ENCODE data around the gene TSPAN33.

Gene TSPAN33

DNA sequence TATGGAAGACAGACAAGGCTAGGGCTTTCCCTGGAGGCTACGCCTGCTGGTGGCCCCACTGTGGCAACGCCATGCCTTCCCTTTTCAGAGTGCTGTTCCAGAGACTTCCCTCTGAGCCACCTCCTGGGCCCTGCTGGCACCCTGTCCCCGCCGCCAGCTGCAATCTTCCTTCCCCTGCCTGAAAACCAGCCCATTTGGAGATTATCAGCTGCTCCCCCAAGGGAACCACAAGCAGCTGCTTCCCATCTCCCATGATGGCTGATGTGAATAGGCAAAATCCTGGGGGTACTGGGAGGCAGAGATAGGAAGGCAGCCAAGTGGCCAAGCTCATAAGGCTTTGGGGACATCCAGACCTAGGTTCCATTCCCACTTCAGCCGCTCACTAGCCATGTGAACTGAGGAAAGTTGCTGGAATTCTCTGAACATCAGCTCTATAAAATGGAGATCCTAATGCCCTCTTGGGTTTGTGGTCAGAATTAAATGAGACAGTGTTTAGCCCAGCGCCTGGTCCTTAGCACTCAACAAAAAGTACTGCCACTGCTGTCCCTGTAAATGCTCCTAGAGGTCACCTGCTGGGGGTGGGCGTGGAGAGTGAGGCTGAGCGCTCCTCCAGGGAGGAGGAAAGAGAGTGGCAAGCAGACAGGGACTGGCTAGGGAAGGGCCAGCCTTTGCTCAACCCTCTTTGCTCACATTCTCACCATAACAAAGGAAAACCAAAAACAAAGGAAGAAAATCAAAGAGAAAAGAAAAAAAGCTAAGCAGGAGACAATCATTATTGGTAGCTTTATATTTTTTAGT, 5.9 kb downstream of the TSPAN33 start:
- H3K4me3 ChIP-seq (ENCODE audit: low read length) = no peak overlapping the region
- TF ChIP-seq ZNF274 (IDR thresholded peaks at IDR 0.05; ENCODE audit: low read depth, low read length) = no peak

GRCh38 chr7:129157651-129158050, 13.1 kb downstream of the TSPAN33 start:
- no peak for TF ChIP-seq ZNF274 (IDR thresholded peaks at IDR 0.05; ENCODE audit: low read depth, low read length)
- H3K4me3 ChIP-seq (ENCODE audit: low read length) = no peak overlapping the region

GRCh38 chr7:129159539-129159938, 15.0 kb downstream of the TSPAN33 start:
- no peak for TF ChIP-seq ZNF274 (IDR thresholded peaks at IDR 0.05; ENCODE audit: low read depth, low read length)
- no peak overlapping the region for H3K4me3 ChIP-seq (ENCODE audit: low read length)

DNA sequence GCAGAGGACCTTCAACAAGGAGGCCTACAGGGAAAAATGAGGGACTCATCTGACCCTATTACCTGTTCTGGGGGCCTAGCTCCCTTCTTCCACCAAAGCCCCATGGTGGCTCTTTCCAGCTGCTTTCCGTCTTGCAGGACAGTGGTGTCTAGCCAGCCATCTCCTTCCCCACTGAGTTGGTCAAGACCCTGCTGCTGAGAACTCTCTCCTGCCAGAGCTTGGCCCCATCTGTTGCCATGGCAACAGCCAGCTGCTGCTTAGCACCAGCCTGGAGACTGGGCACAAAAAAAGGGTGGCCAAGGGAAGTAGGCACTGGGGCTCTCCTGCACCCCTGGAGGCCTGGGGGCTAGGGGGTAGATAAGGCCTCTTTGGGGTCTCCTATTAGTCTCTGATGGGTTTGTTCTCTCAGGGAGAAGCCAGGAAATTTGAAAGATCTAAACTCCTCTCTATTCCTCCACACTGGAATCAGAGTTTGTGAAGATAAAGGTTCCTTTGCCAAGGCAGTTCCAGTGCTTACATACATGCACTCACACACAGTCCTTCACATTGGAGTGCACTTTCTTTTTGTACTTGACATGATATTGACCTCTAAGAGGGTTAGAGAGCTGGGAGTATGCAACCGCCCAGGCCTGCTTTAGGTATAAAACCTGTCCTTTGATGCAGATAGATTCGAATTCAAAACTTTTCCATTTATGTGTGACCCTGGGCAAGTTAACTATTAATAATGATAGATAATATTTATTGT, 15.8 kb downstream of the TSPAN33 start:
- no peak overlapping the region for H3K4me3 ChIP-seq (ENCODE audit: low read length)
- no peak for TF ChIP-seq ZNF274 (IDR thresholded peaks at IDR 0.05; ENCODE audit: low read depth, low read length)

GRCh38 chr7:129161524-129162225, 17.2 kb downstream of the TSPAN33 start:
- no peak overlapping the region for H3K4me3 ChIP-seq (ENCODE audit: low read length)
- TF ChIP-seq ZNF274 (IDR thresholded peaks at IDR 0.05; ENCODE audit: low read depth, low read length) = no peak

GRCh38 chr7:129162732-129163131, 18.2 kb downstream of the TSPAN33 start:
- no peak overlapping the region for H3K4me3 ChIP-seq (ENCODE audit: low read length)
- no peak for TF ChIP-seq ZNF274 (IDR thresholded peaks at IDR 0.05; ENCODE audit: low read depth, low read length)

GRCh38 chr7:129163875-129164544, 19.5 kb downstream of the TSPAN33 start:
- TF ChIP-seq ZNF274 (IDR thresholded peaks at IDR 0.05; ENCODE audit: low read depth, low read length) = no peak
- H3K4me3 ChIP-seq (ENCODE audit: low read length) = no peak overlapping the region

GRCh38 chr7:129166745-129167144, 22.2 kb downstream of the TSPAN33 start:
- H3K4me3 ChIP-seq (ENCODE audit: low read length) = no peak overlapping the region
- TF ChIP-seq ZNF274 (IDR thresholded peaks at IDR 0.05; ENCODE audit: low read depth, low read length) = no peak

- no peak overlapping the region for H3K4me3 ChIP-seq (ENCODE audit: low read length)
- no peak for TF ChIP-seq ZNF274 (IDR thresholded peaks at IDR 0.05; ENCODE audit: low read depth, low read length)
Observed at GRCh38 chr7:129167817-129168216, 23.3 kb downstream of the TSPAN33 start.

GRCh38 chr7:129168231-129169021, 23.9 kb downstream of the TSPAN33 start:
- no peak for TF ChIP-seq ZNF274 (IDR thresholded peaks at IDR 0.05; ENCODE audit: low read depth, low read length)
- no peak overlapping the region for H3K4me3 ChIP-seq (ENCODE audit: low read length)

DNA sequence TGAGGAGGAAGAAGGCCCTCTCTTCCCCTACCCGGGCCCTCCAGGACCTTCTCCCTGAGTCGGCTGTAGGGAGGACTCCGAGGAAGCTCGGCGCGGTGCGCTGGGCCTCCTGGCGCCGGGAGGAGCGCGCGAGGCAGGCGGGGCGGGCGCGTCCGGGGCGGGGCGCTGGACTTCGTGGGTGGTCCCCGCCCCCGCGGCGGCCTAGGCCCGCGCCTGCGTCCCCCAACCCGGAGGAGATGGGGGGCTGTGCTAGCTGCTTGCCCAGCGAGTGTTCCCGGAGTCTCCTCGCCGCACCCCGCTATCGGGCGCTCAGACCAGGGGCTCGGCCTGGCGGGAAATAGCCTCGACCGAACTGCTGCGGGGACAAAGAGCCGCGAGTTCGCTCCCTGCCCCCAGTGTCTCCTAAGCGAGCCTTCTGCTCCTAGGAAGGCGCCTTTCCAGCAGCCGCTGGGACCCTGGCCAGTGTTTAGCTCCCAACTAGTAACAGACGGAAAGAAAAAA, 24.7 kb downstream of the TSPAN33 start:
- H3K4me3 ChIP-seq (ENCODE audit: low read length) = peak overlapping the region; percentile 49; the same call in 1 of the 2 replicates
- no peak for TF ChIP-seq ZNF274 (IDR thresholded peaks at IDR 0.05; ENCODE audit: low read depth, low read length)

GRCh38 chr7:129169686-129170440, 25.4 kb downstream of the TSPAN33 start:
- H3K4me3 ChIP-seq (ENCODE audit: low read length) = peak overlapping the region; percentile 49; the same call in 1 of the 2 replicates
- TF ChIP-seq ZNF274 (IDR thresholded peaks at IDR 0.05; ENCODE audit: low read depth, low read length) = no peak
